HG03457 (cell line): ENCODE results near the gene RNMT.
"Not testable (repeated sequence)": the region's sequence is repeated elsewhere in the genome, so short reads cannot be mapped to it uniquely, and the experiment has no call there.

Experiments used
- ATAC-seq: cut with Tn5 transposase; IDR thresholded peaks from one replicate; pipeline ENCODE4 v1.9.1; 2021; ENCODE audit warnings: moderate number of reproducible peaks; ENCODE audit not compliant: unreplicated experiment

Gene RNMT

GRCh38 chr18:13730481-13730880 is 4.0 kb downstream of the RNMT start:
- ATAC-seq = no peak

- no peak for ATAC-seq
These were observed 9.2 kb downstream of the RNMT start for GRCh38 chr18:13735681-13736080.

- ATAC-seq = no peak
These were observed 19.2 kb downstream of the RNMT start for GRCh38 chr18:13745696-13746095.

GRCh38 chr18:13746633-13747032 is 20.2 kb downstream of the RNMT start:
- ATAC-seq = no peak

GRCh38 chr18:13751599-13751998 is 25.1 kb downstream of the RNMT start:
- ATAC-seq = not testable (repeated sequence)

GRCh38 chr18:13756261-13756660 is 29.8 kb downstream of the RNMT start:
- ATAC-seq = no peak

- no peak for ATAC-seq
These were observed 30.2 kb downstream of the RNMT start for GRCh38 chr18:13756671-13757070.

GRCh38 chr18:13758622-13759021 is 32.1 kb downstream of the RNMT start:
- no peak for ATAC-seq

- no peak for ATAC-seq
These were observed 33.6 kb downstream of the RNMT start for GRCh38 chr18:13760047-13760446.

GRCh38 chr18:13762690-13763439 is 36.4 kb downstream of the RNMT start:
- ATAC-seq = no peak

GRCh38 chr18:13775058-13775457 is 48.6 kb downstream of the RNMT start:
- ATAC-seq = no peak

GRCh38 chr18:13791181-13791580 is 64.7 kb downstream of the RNMT start:
- ATAC-seq = no peak

GRCh38 chr18:13793819-13794218 is 67.3 kb downstream of the RNMT start:
- no peak for ATAC-seq

- no peak for ATAC-seq
These were observed 70.0 kb downstream of the RNMT start for GRCh38 chr18:13796515-13796914.

- ATAC-seq = no peak
These were observed 70.7 kb downstream of the RNMT start for GRCh38 chr18:13797157-13797611.

GRCh38 chr18:13799396-13799795 is 72.9 kb downstream of the RNMT start:
- ATAC-seq = no peak

GRCh38 chr18:13800505-13801259 is 74.2 kb downstream of the RNMT start:
- ATAC-seq = no peak

- ATAC-seq = no peak
These were observed 74.8 kb downstream of the RNMT start for GRCh38 chr18:13801260-13801601.

- no peak for ATAC-seq
These were observed 77.8 kb downstream of the RNMT start for GRCh38 chr18:13804305-13804704.

- ATAC-seq = no peak
These were observed 82.0 kb downstream of the RNMT start for GRCh38 chr18:13808294-13809042.

- no peak for ATAC-seq
These were observed 82.6 kb downstream of the RNMT start for GRCh38 chr18:13809043-13809430.
